PFSK-1 (cell line): ENCODE measurements around the gene STX7.

ENCODE experiments used
- FOXP2 ChIP-seq: optimal IDR thresholded peaks from 2 replicates; pipeline ENCODE3; 2011; ENCODE audit warnings: borderline replicate concordance, control low read depth, inconsistent platforms; ENCODE audit not compliant: insufficient read depth; ENCODE audit errors: extremely low read length, extremely low read depth
- REST ChIP-seq, 2 experiments: IDR thresholded peaks; 2 replicates each; pipeline versions ENCODE4 v1.6.1 to v1.8.0; 2011 to 2012; ENCODE audit warnings: low read depth in 2 of 2, low read length in 2 of 2, control low read depth in 1 of 2, inconsistent platforms in 1 of 2, mild to moderate bottlenecking in 1 of 2, moderate library complexity in 1 of 2; ENCODE audit not compliant: insufficient read depth in 1 of 2
- SIN3A ChIP-seq: IDR thresholded peaks from 2 replicates; pipeline ENCODE4 v1.6.1; 2012; ENCODE audit warnings: mild to moderate bottlenecking, low read length, moderate library complexity, borderline replicate concordance; ENCODE audit not compliant: insufficient read depth

GRCh38 chr6:132476688-132477087, 36.2 kb downstream of the STX7 start:
- TF ChIP-seq SIN3A (no peak), REST (IDR thresholded peaks at IDR 0.05; ENCODE audit: insufficient read depth in 1 of 2, low read depth in 2 of 2, low read length in 2 of 2) (no peak), FOXP2 (no peak)
